GM23248 (cell line): ENCODE data around the gene INHBB. TPM values are rescaled to one million over a fixed set of nuclear protein-coding genes. Genes with fewer than 3 reads are reported as not detected.

Experiments
- DNase-seq: peaks from one replicate; pipeline ENCODE4 v3.0.0-alpha.2; 2015
- H2AFZ ChIP-seq: fragments of 200-600 bp; sonication (generic); 2 replicates; pipeline ENCODE4 v1.6.1; 2016; ENCODE audit warnings: antibody characterized with exemption
- H3F3A ChIP-seq: fragments of 200-600 bp; sonication (generic); 2 replicates; pipeline ENCODE4 v1.6.1; 2016; ENCODE audit warnings: mild to moderate bottlenecking, antibody characterized with exemption, mixed run types; ENCODE audit not compliant: insufficient read depth
- H3K27ac ChIP-seq: fragments of 200-600 bp; sonication (generic); 2 replicates; pipeline ENCODE4 v1.5.1; 2016; ENCODE audit warnings: mild to moderate bottlenecking
- H3K27me3 ChIP-seq: fragments of 200-600 bp; sonication (generic); replicated peaks from 2 replicates; pipeline ENCODE4 v1.6.1; 2016; ENCODE audit warnings: mild to moderate bottlenecking; ENCODE audit not compliant: insufficient read depth
- H3K36me3 ChIP-seq: fragments of 200-600 bp; sonication (generic); 2 replicates; pipeline ENCODE4 v1.6.1; 2016; ENCODE audit warnings: low read depth, mild to moderate bottlenecking
- H3K4me1 ChIP-seq: fragments of 200-600 bp; sonication (generic); 2 replicates; pipeline ENCODE4 v1.6.1; 2016; ENCODE audit warnings: mild to moderate bottlenecking; ENCODE audit not compliant: insufficient read depth
- H3K4me2 ChIP-seq: fragments of 200-600 bp; sonication (generic); one replicate; pipeline ENCODE4 v1.6.1; 2016; ENCODE audit warnings: mild to moderate bottlenecking; ENCODE audit not compliant: unreplicated experiment
- H3K4me3 ChIP-seq: fragments of 200-600 bp; sonication (generic); 2 replicates; pipeline ENCODE4 v1.5.1; 2016; ENCODE audit warnings: mild to moderate bottlenecking
- H3K79me2 ChIP-seq: fragments of 200-600 bp; sonication (generic); 2 replicates; pipeline ENCODE4 v1.6.1; 2016; ENCODE audit warnings: mild to moderate bottlenecking; ENCODE audit not compliant: insufficient read depth
- H3K9ac ChIP-seq: fragments of 200-600 bp; sonication (generic); 2 replicates; pipeline ENCODE4 v1.6.1; 2016; ENCODE audit warnings: mild to moderate bottlenecking
- H3K9me2 ChIP-seq: fragments of 200-600 bp; sonication (generic); 2 replicates; pipeline ENCODE4 v1.6.1; 2016; ENCODE audit warnings: mixed run types, mild to moderate bottlenecking, moderate library complexity; ENCODE audit not compliant: insufficient read depth
- H3K9me3 ChIP-seq: fragments of 200-600 bp; sonication (generic); one replicate; pipeline ENCODE4 v1.6.1; 2017; ENCODE audit warnings: low read depth
- H4K20me1 ChIP-seq: fragments of 200-600 bp; sonication (generic); 2 replicates; pipeline ENCODE4 v1.6.0; 2016; ENCODE audit not compliant: insufficient read depth
- EZH2 ChIP-seq: fragments of 200-600 bp; sonication (generic); IDR thresholded peaks from 2 replicates; pipeline ENCODE4 v1.6.1; 2018; ENCODE audit warnings: antibody characterized with exemption, mild to moderate bottlenecking; ENCODE audit not compliant: insufficient read depth, poor library complexity, severe bottlenecking
- EZH2phosphoT487 ChIP-seq: fragments of 200-600 bp; sonication (generic); IDR thresholded peaks from 2 replicates; pipeline ENCODE4 v1.6.1; 2018; ENCODE audit warnings: antibody characterized with exemption, moderate library complexity, mild to moderate bottlenecking, low read depth; ENCODE audit not compliant: insufficient read depth
- WGBS, 2 experiments: methylation state at CpG; one replicate each; pipeline ENCODE4 v1.1.6; 2015 to 2017; ENCODE audit warnings: low lambda C conversion rate in 2 of 2, low coverage in 1 of 2; ENCODE audit errors: missing lambda C conversion rate in 2 of 2; 5-methylcytosine and 5-hydroxymethylcytosine counted together
- in situ Hi-C: fragments of 300-500 bp; cut with MboI; formaldehyde crosslinking; loops from 2 replicates; pipeline ENCODE4 v1.15.0; 2020
- polyA plus RNA-seq: library from polyadenylated mRNA; unstranded; fragments of >200 nt; fragmentation: Nextera tagmentation; extraction: Ambion mirVana; gene quantifications from 2 replicates; pipeline ENCODE4 v1.2.1, GENCODE V29; 2016
- total RNA-seq: library from RNA; depleted of rRNA; stranded (reverse); fragments of >200 nt; shearing (Covaris generic); gene quantifications from 2 replicates; pipeline ENCODE4 v1.2.3, GENCODE V29; 2014

INHBB gene
- total and polyA plus RNA-seq, 2 experiments from 2014 or later: 0.49 to 5.6 TPM

DNA sequence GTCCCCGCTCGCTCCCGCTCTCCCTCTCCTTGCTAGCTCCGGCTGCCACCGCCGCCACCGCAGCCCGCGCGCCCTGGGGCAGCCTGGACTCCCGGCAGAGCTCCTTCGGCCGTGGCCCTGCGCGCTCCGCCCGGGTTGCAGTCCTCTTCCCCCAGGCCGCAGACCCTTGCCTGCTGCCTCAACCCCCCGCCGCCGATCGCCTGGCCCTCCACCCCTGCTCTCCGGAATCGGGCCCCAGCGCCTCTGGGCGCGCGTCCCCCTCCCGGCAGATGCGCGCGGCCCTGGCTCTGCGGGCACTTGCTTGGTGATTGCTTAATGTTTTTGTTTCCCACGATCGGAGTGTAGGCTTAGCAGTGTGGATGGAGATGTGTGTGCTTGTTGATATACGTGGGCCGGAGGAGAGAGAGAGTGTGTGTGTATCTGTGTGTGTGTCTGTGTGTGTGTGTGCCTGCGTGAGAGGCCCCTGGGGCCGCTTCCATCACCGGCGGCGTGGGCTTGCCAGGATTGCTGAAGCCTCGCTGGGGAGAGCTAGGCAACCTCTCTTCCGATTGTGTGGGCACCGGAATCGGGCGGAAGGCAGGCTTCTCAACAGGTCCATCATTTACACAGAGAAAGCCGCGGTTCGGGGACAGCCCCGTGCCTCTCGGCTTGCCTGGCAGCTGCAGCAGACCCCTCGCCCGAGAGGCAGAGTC lies 877 bp downstream of the INHBB start:
- H3K9me3 ChIP-seq: no peaks in the 10 kb centered on the region
- H3K9me2 ChIP-seq: no peaks in the 10 kb centered on the region
- peaks cover 19% of the 10 kb centered on the region; the same call in 1 of the 2 replicates for H3K27me3 ChIP-seq
- TF ChIP-seq EZH2phosphoT487 (no peak), EZH2 (no peak)
- no peaks in the 10 kb centered on the region for H4K20me1 ChIP-seq
- in situ Hi-C loops: loop anchor here (25.0 kb wide), 1 partner anchor 740 kb away; no protein-coding TSS in a partner anchor
- H3K4me3 ChIP-seq: peak overlapping the region; percentile 59
- no peaks in the 10 kb centered on the region for H3K79me2 ChIP-seq
- DNase-seq: peak; percentile 68
- 3 to 4% methylated on average over 45 to 54 of the region's 54 CpGs for WGBS, 2 experiments
- H3K27ac ChIP-seq: no peak overlapping the region
- no peaks in the 10 kb centered on the region for H3K4me1 ChIP-seq
- H3F3A ChIP-seq: no peaks in the 10 kb centered on the region
- H3K9ac ChIP-seq: no peak overlapping the region
- H3K4me2 ChIP-seq: peak overlapping the region; percentile 67
- H2AFZ ChIP-seq: peak overlapping the region; percentile 47; the same call in 1 of the 2 replicates
- no peaks in the 10 kb centered on the region for H3K36me3 ChIP-seq

DNA sequence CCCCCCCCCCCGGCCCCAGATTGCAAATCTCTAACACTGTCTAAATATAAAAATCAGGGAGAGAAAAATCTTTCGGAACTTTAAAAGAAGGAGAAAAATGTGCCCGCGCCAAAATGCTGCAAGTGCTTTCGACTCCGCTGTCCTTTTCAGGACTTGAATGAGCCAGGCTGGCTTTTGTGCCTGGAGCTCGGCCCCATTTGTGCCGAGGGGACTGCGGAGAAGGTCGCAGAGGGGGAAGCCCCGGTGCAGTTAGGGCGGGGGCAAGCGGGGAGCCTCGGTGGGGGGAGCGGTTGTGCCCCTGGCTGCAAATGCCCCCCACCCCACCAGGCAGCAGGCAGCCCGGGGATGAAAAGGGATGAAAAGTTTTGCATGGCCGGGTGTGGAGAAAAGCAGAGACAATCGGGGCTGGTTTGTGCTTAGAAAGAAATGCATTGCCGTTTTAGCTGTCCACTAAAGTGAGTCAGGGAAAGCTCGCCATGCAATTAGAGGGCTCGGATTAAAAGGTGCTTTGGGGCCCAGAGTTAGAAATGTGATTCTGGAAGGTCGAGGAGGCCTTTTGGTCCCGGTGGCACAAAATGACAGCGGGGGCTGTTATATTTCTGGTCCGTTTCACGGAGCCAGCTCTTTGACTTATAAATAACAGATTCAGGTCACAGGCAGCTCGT lies 1.6 kb downstream of the INHBB start:
- peaks cover 13% of the 10 kb centered on the region; the same call in 1 of the 2 replicates for H3K27me3 ChIP-seq
- no peaks in the 10 kb centered on the region for H4K20me1 ChIP-seq
- no peaks in the 10 kb centered on the region for H3K9me3 ChIP-seq
- no peak overlapping the region for H3K27ac ChIP-seq
- no peaks in the 10 kb centered on the region for H3K36me3 ChIP-seq
- H2AFZ ChIP-seq: no peak overlapping the region
- H3K4me1 ChIP-seq: no peaks in the 10 kb centered on the region
- no peaks in the 10 kb centered on the region for H3F3A ChIP-seq
- 25 to 26% methylated on average over 24 to 27 of the region's 27 CpGs for WGBS, 2 experiments
- in situ Hi-C loops: loop anchor here (25.0 kb wide), 1 partner anchor 740 kb away; no protein-coding TSS in a partner anchor
- H3K79me2 ChIP-seq: no peaks in the 10 kb centered on the region
- H3K9me2 ChIP-seq: no peaks in the 10 kb centered on the region
- peak overlapping the region; percentile 59 for H3K4me3 ChIP-seq
- 0 out of 2 replicates have a peak, but pooled peaks have one; percentile 21 for TF ChIP-seq EZH2phosphoT487
- no peak for TF ChIP-seq EZH2
- H3K4me2 ChIP-seq: peak overlapping the region; percentile 67
- DNase-seq: peak; percentile 76
- no peak overlapping the region for H3K9ac ChIP-seq

DNA sequence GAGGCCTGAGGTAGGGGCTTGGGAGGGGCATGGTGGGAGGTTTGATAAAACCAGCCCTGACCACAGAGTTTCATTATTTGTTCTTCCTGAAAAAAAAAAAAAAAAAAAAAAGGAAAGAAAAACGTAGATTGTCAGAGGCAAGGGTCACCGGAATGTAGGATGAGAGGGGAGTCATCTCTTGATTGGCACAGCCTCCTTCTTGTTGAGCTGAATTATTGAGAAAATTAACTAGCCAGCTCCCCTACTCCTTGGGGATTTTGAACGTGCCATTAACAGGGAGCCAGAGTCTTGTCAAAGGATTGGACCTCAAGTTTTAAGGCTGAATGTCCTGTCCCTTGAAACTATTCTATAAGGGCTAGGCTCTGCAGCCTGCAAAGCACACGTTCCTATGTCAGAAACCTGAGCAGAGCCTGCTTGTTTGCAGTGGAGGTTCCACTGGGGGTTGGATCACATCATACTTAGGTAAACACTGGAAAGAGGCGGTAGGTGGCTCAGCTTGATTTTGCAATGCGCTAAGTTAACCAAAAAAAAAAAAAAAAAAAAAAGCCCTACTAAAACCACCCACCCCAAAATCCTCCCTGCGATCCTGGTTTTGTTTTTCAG lies 2.3 kb downstream of the INHBB start:
- in situ Hi-C loops: loop anchor here (25.0 kb wide), 1 partner anchor 739 kb away; no protein-coding TSS in a partner anchor
- Histone ChIP-seq H2AFZ (no peak overlapping the region), H3K4me1 (no peaks in the 10 kb centered on the region), H3K27ac (no peak overlapping the region), H3K9me2 (no peaks in the 10 kb centered on the region), H3F3A (no peaks in the 10 kb centered on the region), H3K36me3 (no peaks in the 10 kb centered on the region), H3K79me2 (no peaks in the 10 kb centered on the region), H3K9me3 (no peaks in the 10 kb centered on the region), H4K20me1 (no peaks in the 10 kb centered on the region), H3K4me3 (peak overlapping the region; percentile 59; the same call in 1 of the 2 replicates), H3K27me3 (0 out of 2 replicates have a peak, but pooled peaks cover 7% of the 10 kb centered on the region), H3K4me2 (no peak overlapping the region), H3K9ac (no peak overlapping the region)
- no peak for DNase-seq
- WGBS, 2 experiments: 83 to 84% methylated on average over 7 of the region's 7 CpGs
- TF ChIP-seq EZH2: no peak
- TF ChIP-seq EZH2phosphoT487: no peak

DNA sequence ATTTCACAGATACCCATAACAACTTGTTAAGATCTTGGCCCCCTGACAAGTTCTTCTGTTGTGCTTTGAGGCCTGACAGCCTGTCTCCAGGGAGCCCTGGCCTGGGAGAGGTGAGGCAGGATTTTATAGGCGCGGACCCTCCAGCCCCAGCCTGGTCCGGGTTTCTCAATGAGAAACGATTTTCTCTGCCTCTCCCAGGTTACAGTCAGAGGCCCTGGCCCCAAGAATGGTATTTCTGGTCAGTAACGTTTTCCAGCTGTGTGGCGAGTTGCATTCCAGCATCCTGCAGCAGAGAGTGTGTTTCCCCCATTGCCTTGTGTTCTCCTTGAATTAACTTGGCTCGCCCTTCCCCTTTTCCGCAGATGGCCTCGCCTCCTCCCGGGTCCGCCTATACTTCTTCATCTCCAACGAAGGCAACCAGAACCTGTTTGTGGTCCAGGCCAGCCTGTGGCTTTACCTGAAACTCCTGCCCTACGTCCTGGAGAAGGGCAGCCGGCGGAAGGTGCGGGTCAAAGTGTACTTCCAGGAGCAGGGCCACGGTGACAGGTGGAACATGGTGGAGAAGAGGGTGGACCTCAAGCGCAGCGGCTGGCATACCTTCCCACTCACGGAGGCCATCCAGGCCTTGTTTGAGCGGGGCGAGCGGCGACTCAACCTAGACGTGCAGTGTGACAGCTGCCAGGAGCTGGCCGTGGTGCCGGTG lies 3.0 kb downstream of the INHBB start:
- Histone ChIP-seq H3K4me3 (no peak overlapping the region), H3K9ac (no peak overlapping the region), H3K36me3 (no peaks in the 10 kb centered on the region), H3F3A (no peaks in the 10 kb centered on the region), H4K20me1 (no peaks in the 10 kb centered on the region), H3K9me2 (no peaks in the 10 kb centered on the region), H2AFZ (no peak overlapping the region), H3K27ac (no peak overlapping the region), H3K9me3 (no peaks in the 10 kb centered on the region), H3K79me2 (no peaks in the 10 kb centered on the region), H3K27me3 (0 out of 2 replicates have a peak, but pooled peaks cover 4% of the 10 kb centered on the region), H3K4me1 (no peaks in the 10 kb centered on the region), H3K4me2 (no peak overlapping the region)
- WGBS, 2 experiments: 84% methylated on average over 27 of the region's 27 CpGs
- DNase-seq: no peak
- TF ChIP-seq EZH2phosphoT487: no peak
- no peak for TF ChIP-seq EZH2
- in situ Hi-C loops: loop anchor here (25.0 kb wide), 1 partner anchor 738 kb away; no protein-coding TSS in a partner anchor
